ENCODE data around the gene SCAPER. TPM values are rescaled to one million over a fixed set of nuclear protein-coding genes. Genes with fewer than 3 reads are reported as not detected.

The SCAPER gene
- polyA plus RNA-seq, 2 of the 4 experiments (the other 2 are of a cell fraction): 4.9 to 5.5 TPM

GRCh38 chr15:76576523-76577279 lies 328.4 kb downstream of the SCAPER start:
- Histone ChIP-seq H3K27ac (peak overlapping the region in 1 of 2 experiments; percentile 47; a peak in 3 of 6 replicates), H3K9me3 (peaks cover 4% of the 10 kb centered on the region; the same call in 2 of the 3 replicates), H3K4me2 (peak overlapping the region; percentile 31), H3K4me3 (no peak overlapping the region), H3K4me1 (peaks cover 17% of the 10 kb centered on the region; the same call in 2 of the 3 replicates)
- peak in 1 of 2 experiments; percentile 31 for DNase-seq (ENCODE audit: low read depth in 1 of 2, low spot score in 1 of 2)
- ATAC-seq: peak in 1 of 2 experiments; percentile 85; a peak in 4 of 6 replicates
- TF ChIP-seq TFCP2L1 (CRISPR knock-in tag; IDR thresholded peaks at IDR 0.05) (no peak), GATA3 (IDR thresholded peaks at IDR 0.05; ENCODE audit: borderline replicate concordance) (no peak), HMGXB4 (CRISPR knock-in tag; IDR thresholded peaks at IDR 0.05; ENCODE audit: borderline replicate concordance) (no peak), NFE2L2 (conservative IDR thresholded peaks at IDR 0.05; ENCODE audit: low read length) (no peak), RAD21 (conservative IDR thresholded peaks at IDR 0.05 in 1 of 2, IDR thresholded peaks at IDR 0.05 in 1 of 2) (no peak), SMC3 (IDR thresholded peaks at IDR 0.05) (no peak)
- FAIRE-seq: peak; percentile 84
- WGBS (ENCODE audit: missing lambda C conversion rate): 70% methylated on average over 9 of the region's 9 CpGs
- POLR2A ChIA-PET: no interaction called here
- CTCF ChIA-PET: no interaction called here

GRCh38 chr15:76575679-76576078 lies 329.5 kb downstream of the SCAPER start:
- Histone ChIP-seq H3K4me2 (no peak overlapping the region), H3K27ac (no peak overlapping the region), H3K9me3 (no peaks in the 10 kb centered on the region), H3K4me3 (no peak overlapping the region), H3K4me1 (peaks cover 17% of the 10 kb centered on the region; the same call in 2 of the 3 replicates)
- TF ChIP-seq MYC (IDR thresholded peaks at IDR 0.05; ENCODE audit: borderline replicate concordance, low read length) (no peak), FOXS1 (CRISPR knock-in tag; IDR thresholded peaks at IDR 0.05) (no peak), CHD2 (IDR thresholded peaks at IDR 0.05; ENCODE audit: low read length, partially characterized antibody) (no peak), ATOH8 (CRISPR knock-in tag; IDR thresholded peaks at IDR 0.05; ENCODE audit: low read depth) (no peak), E2F6 (IDR thresholded peaks at IDR 0.05; ENCODE audit: borderline replicate concordance, low read depth) (no peak), JUNB (IDR thresholded peaks at IDR 0.05) (no peak), HDAC2 (IDR thresholded peaks at IDR 0.05) (no peak), BCL3 (IDR thresholded peaks at IDR 0.05) (no peak), NPAS2 (CRISPR knock-in tag; IDR thresholded peaks at IDR 0.05; ENCODE audit: borderline replicate concordance) (no peak), USF2 (IDR thresholded peaks at IDR 0.05) (no peak), CHD4 (IDR thresholded peaks at IDR 0.05; ENCODE audit: borderline replicate concordance) (no peak)
- ATAC-seq (no peak), FAIRE-seq (no peak), DNase-seq (ENCODE audit: low read depth in 1 of 2, low spot score in 1 of 2) (no peak)
- POLR2A ChIA-PET: no interaction called here
- 96% methylated on average over 2 of the region's 2 CpGs for WGBS (ENCODE audit: missing lambda C conversion rate)
- CTCF ChIA-PET: interaction anchor here (0.6 to 0.9 kb wide), 2 partner anchors 12 to 16 kb away, joined by 3 read pairs; no protein-coding TSS in a partner anchor

Measured in A549 (cell line).